HG03378 (cell line): Measurements from ENCODE around the gene CCDC85A.

Experiments used
- ATAC-seq: cut with Tn5 transposase; IDR thresholded peaks from one replicate; pipeline ENCODE4 v1.9.1; 2021; ENCODE audit warnings: mild to moderate bottlenecking, moderate library complexity; ENCODE audit not compliant: unreplicated experiment

The CCDC85A gene

GRCh38 chr2:56292951-56293350 is 109.2 kb downstream of the CCDC85A start:
- ATAC-seq: no peak

GRCh38 chr2:56295666-56296065 is 111.9 kb downstream of the CCDC85A start:
- ATAC-seq: no peak

GRCh38 chr2:56297671-56298070 is 113.9 kb downstream of the CCDC85A start:
- ATAC-seq: no peak

GRCh38 chr2:56299171-56299691 is 115.4 kb downstream of the CCDC85A start:
- ATAC-seq: no peak

- ATAC-seq: no peak
Measured at GRCh38 chr2:56309626-56310170, 125.9 kb downstream of the CCDC85A start.

- no peak for ATAC-seq
Measured at GRCh38 chr2:56313500-56313921, 129.7 kb downstream of the CCDC85A start.

GRCh38 chr2:56314371-56314770 is 130.6 kb downstream of the CCDC85A start:
- no peak for ATAC-seq

GRCh38 chr2:56314796-56315195 is 131.0 kb downstream of the CCDC85A start:
- ATAC-seq: no peak

GRCh38 chr2:56315376-56315775 is 131.6 kb downstream of the CCDC85A start:
- ATAC-seq: no peak

- no peak for ATAC-seq
Measured at GRCh38 chr2:56316011-56316410, 132.2 kb downstream of the CCDC85A start.

GRCh38 chr2:56318147-56318546 is 134.4 kb downstream of the CCDC85A start:
- ATAC-seq: no peak

- no peak for ATAC-seq
Measured at GRCh38 chr2:56325661-56326345, 142.0 kb downstream of the CCDC85A start.

- ATAC-seq: no peak
Measured at GRCh38 chr2:56326346-56326741, 142.6 kb downstream of the CCDC85A start.

- no peak for ATAC-seq
Measured at GRCh38 chr2:56331810-56332209, 148.0 kb downstream of the CCDC85A start.

GRCh38 chr2:56333812-56334485 is 150.2 kb downstream of the CCDC85A start:
- ATAC-seq: no peak

GRCh38 chr2:56334622-56335021 is 150.8 kb downstream of the CCDC85A start:
- ATAC-seq: no peak

- no peak for ATAC-seq
Measured at GRCh38 chr2:56335101-56335500, 151.3 kb downstream of the CCDC85A start.

- no peak for ATAC-seq
Measured at GRCh38 chr2:56337342-56337741, 153.6 kb downstream of the CCDC85A start.

GRCh38 chr2:56338232-56338631 is 154.4 kb downstream of the CCDC85A start:
- no peak for ATAC-seq

GRCh38 chr2:56344771-56345170 is 161.0 kb downstream of the CCDC85A start:
- ATAC-seq: no peak

GRCh38 chr2:56347881-56348280 is 164.1 kb downstream of the CCDC85A start:
- no peak for ATAC-seq
